Measurements from ENCODE around the gene ZNF629. TPM values are rescaled to one million over a fixed set of nuclear protein-coding genes. Genes with fewer than 3 reads are reported as not detected.

Gene ZNF629
- total and polyA plus RNA-seq, 2 donors (not counting 1 experiment from before 2014, with no cell fraction given): 1.2 to 6.9 TPM

GRCh38 chr16:30764816-30765465 is 22.1 kb downstream of the ZNF629 start:
- Histone ChIP-seq H3K36me3 (replicated peaks in 1 of 2; ENCODE audit: control extremely low read depth in 1 of 2, control insufficient read depth in 1 of 2, extremely low read depth in 1 of 2, insufficient read depth in 2 of 2, low read length in 1 of 2) (peaks cover 0 to 67% of the 10 kb centered on the region in 2 experiments), H3K79me2 (ENCODE audit: control insufficient read depth, insufficient read depth, low read length) (peaks cover 33% of the 10 kb centered on the region)

More at GRCh38 chr16:30764816-30765465, 22.1 kb downstream of the ZNF629 start:
- Mint-ChIP-seq H3K9me3 (ENCODE audit: insufficient read depth) (no peaks in the 10 kb centered on the region), H3K27me3 (no peaks in the 10 kb centered on the region), H3K4me1 (peaks cover 49% of the 10 kb centered on the region), H3K27ac (no peak overlapping the region), H3K4me3 (no peak overlapping the region)
- intact Hi-C loops (cut with micrococcal nuclease): loop anchor here (5.0 kb wide), 4 partner anchors 112 to 267 kb away; partner anchors contain the start of genes ORAI3 and STX4
- CTCF ChIA-PET: interaction anchor here (1.1 to 1.4 kb wide), 2 partner anchors 80 to 137 kb away, joined by 3 read pairs; no protein-coding TSS in a partner anchor
- peaks cover 65% of the 10 kb centered on the region for H4K20me1 ChIP-seq (ENCODE audit: control insufficient read depth, insufficient read depth, low read length, poor library complexity, severe bottlenecking)
- H3K27ac ChIP-seq (ENCODE audit: low read length in 2 of 2): no peak overlapping the region
- H2AFZ ChIP-seq (ENCODE audit: insufficient read depth, low read depth, low read length, poor library complexity, severe bottlenecking): no peak overlapping the region
- H3K4me3 ChIP-seq (ENCODE audit: control extremely low read depth in 1 of 5, extremely low read depth in 1 of 5, insufficient read depth in 1 of 5, low read depth in 2 of 5, low read length in 4 of 5): no peak overlapping the region
- 100% methylated on average over 7 of the region's 12 CpGs for WGBS (ENCODE audit: insufficient coverage)
- no peak overlapping the region for H3K9ac ChIP-seq (ENCODE audit: low read length)
- ATAC-seq (ENCODE audit: low read depth) (no peak), DNase-seq (no peak)
- no peak overlapping the region for H3K4me2 ChIP-seq (replicated peaks; ENCODE audit: low read depth, low read length, poor library complexity, severe bottlenecking)
- H3K4me1 ChIP-seq (ENCODE audit: control insufficient read depth in 2 of 2, insufficient read depth in 2 of 2, low read length in 2 of 2): peaks cover 16 to 46% of the 10 kb centered on the region in 2 donors
- no peak for TF ChIP-seq CTCF (IDR thresholded peaks at IDR 0.05)
- no peak for TF ChIP-seq EZH2 (IDR thresholded peaks at IDR 0.05; ENCODE audit: borderline replicate concordance, insufficient read depth, low read depth, low read length, poor library complexity, severe bottlenecking)
- POLR2A ChIA-PET: no interaction called here
- no peaks in the 10 kb centered on the region for H3K9me3 ChIP-seq (ENCODE audit: control extremely low read depth in 1 of 3, control insufficient read depth in 2 of 3, insufficient read depth in 1 of 3, low read length in 2 of 3)
- no peaks in the 10 kb centered on the region for H3K27me3 ChIP-seq (replicated peaks in 1 of 4; ENCODE audit: control extremely low read depth in 1 of 4, control insufficient read depth in 3 of 4, insufficient read depth in 4 of 4, low read length in 3 of 4)

All from B cell (primary cell).